Colonic mucosa (tissue), 4 donors: ENCODE results near the gene TRMT1. TPM values are rescaled to one million over a fixed set of nuclear protein-coding genes. Genes with fewer than 3 reads are reported as not detected.
A peak's percentile ranks its signal among the peaks of the same experiment; 100 is the strongest.
"Not testable (repeated sequence)": the region's sequence is repeated elsewhere in the genome, so short reads cannot be mapped to it uniquely, and the experiment has no call there.

Experiments
- DNase-seq: peaks from one replicate; pipeline ENCODE4 v3.0.0-alpha.2; 2020
- H3K27ac ChIP-seq: fragments of 200-600 bp; one replicate; pipeline ENCODE4 v1.8.0; 2021
- H3K27me3 ChIP-seq: fragments of 200-600 bp; one replicate; pipeline ENCODE4 v1.8.0; 2021
- H3K36me3 ChIP-seq: fragments of 200-600 bp; one replicate; pipeline ENCODE4 v1.8.0; 2021
- H3K4me1 ChIP-seq: fragments of 200-600 bp; one replicate; pipeline ENCODE4 v1.8.0; 2021; ENCODE audit warnings: mild to moderate bottlenecking
- H3K4me3 ChIP-seq: fragments of 200-600 bp; one replicate; pipeline ENCODE4 v1.8.0; 2021
- H3K9ac ChIP-seq, 2 donors: one replicate each; pipeline ENCODE4 v1.7.0; 2013; ENCODE audit warnings: control low read depth in 2 of 2, low read depth in 2 of 2, low read length in 2 of 2
- H3K9me3 ChIP-seq: fragments of 200-600 bp; one replicate; pipeline ENCODE4 v1.8.0; 2021
- CTCF ChIP-seq: fragments of 200-600 bp; IDR thresholded peaks from one replicate; pipeline ENCODE4 v1.8.0; 2022; ENCODE audit warnings: antibody characterized with exemption, mild to moderate bottlenecking
- intact Hi-C: fragments of 100-400 bp; cut with DNase I; formaldehyde crosslinking; loops from one replicate; pipeline ENCODE4 v1.14.1; 2022
- total RNA-seq, 2 donors: library from RNA; stranded (reverse); fragmentation: NEBNext Ultra II Directional in 1 of 2; extraction: Animal tissue kit (Norgen Biotek cat#: 25700) in 1 of 2; gene quantifications; one replicate each; pipeline ENCODE4 v1.2.1, GENCODE V29; 2021
- donor health status: healthy.
- donor health status: DM: no; HTN: no; CAD: no.
- donor health status: DM: no; HTN: no; CAD: no.

TRMT1 gene
- 10 to 100 TPM; 17.5 to 40.1 TPM for total RNA-seq

- peaks cover 16% of the 10 kb centered on the region for H3K4me1 ChIP-seq
- H3K27me3 ChIP-seq: no peaks in the 10 kb centered on the region
- H3K9ac ChIP-seq: peak within 1 kb of the TSS; percentile 69 to 75
- H3K36me3 ChIP-seq: no peaks in the 10 kb centered on the region
- no peak for TF ChIP-seq CTCF
- intact Hi-C loops: no loop called here
- no peaks in the 10 kb centered on the region for H3K9me3 ChIP-seq
- peak within 1 kb of the TSS; percentile 94 for H3K4me3 ChIP-seq
- peak; percentile 97 for DNase-seq
- peak within 1 kb of the TSS; percentile 75 for H3K27ac ChIP-seq
Observed at GRCh38 chr19:13116282-13117175, at the start of gene TRMT1. Gene TRMT1 (minus strand): TSS chr19:13116740. CDS start chr19:13116399, 341 bp downstream.

- H3K36me3 ChIP-seq, H3K9me3 ChIP-seq, DNase-seq, intact Hi-C loops, H3K4me3 ChIP-seq, H3K27me3 ChIP-seq, H3K9ac ChIP-seq: not testable (repeated sequence)
- peaks cover 36% of the 10 kb centered on the region for H3K4me1 ChIP-seq
- H3K27ac ChIP-seq: peak overlapping the region; percentile 99
Observed at GRCh38 chr19:13166151-13166550, 49.6 kb upstream of the TRMT1 start.

GRCh38 chr19:13165162-13165997 is 48.8 kb upstream of the TRMT1 start:
- no peak overlapping the region for H3K4me3 ChIP-seq
- no peaks in the 10 kb centered on the region for H3K36me3 ChIP-seq
- no peak for DNase-seq
- peak overlapping the region; percentile 63 to 90 for H3K9ac ChIP-seq
- H3K9me3 ChIP-seq: no peaks in the 10 kb centered on the region
- peak overlapping the region; percentile 99 for H3K27ac ChIP-seq
- H3K27me3 ChIP-seq: no peaks in the 10 kb centered on the region
- TF ChIP-seq CTCF: no peak
- intact Hi-C loops: no loop called here
- peaks cover 36% of the 10 kb centered on the region for H3K4me1 ChIP-seq

- Histone ChIP-seq H3K27me3 (no peaks in the 10 kb centered on the region), H3K4me1 (peaks cover 30% of the 10 kb centered on the region), H3K9me3 (no peaks in the 10 kb centered on the region), H3K27ac (peak overlapping the region; percentile 99), H3K9ac (peak overlapping the region; percentile 63 to 90), H3K36me3 (no peaks in the 10 kb centered on the region), H3K4me3 (peak overlapping the region; percentile 30)
- peak; percentile 81 for DNase-seq
- TF ChIP-seq CTCF: no peak
- intact Hi-C loops: no loop called here
Observed at GRCh38 chr19:13164343-13165161, 48.0 kb upstream of the TRMT1 start.

GRCh38 chr19:13163609-13164342 is 47.2 kb upstream of the TRMT1 start:
- no peaks in the 10 kb centered on the region for H3K36me3 ChIP-seq
- peak overlapping the region; percentile 99 for H3K27ac ChIP-seq
- intact Hi-C loops: no loop called here
- DNase-seq: peak; percentile 83
- peak overlapping the region; percentile 30 for H3K4me3 ChIP-seq
- no peak for TF ChIP-seq CTCF
- H3K27me3 ChIP-seq: no peaks in the 10 kb centered on the region
- H3K9ac ChIP-seq: peak overlapping the region; percentile 72 to 90
- H3K9me3 ChIP-seq: no peaks in the 10 kb centered on the region
- peaks cover 23% of the 10 kb centered on the region for H3K4me1 ChIP-seq
